Measurements from ENCODE around the gene TMCO2. TPM values are rescaled to one million over a fixed set of nuclear protein-coding genes. Genes with fewer than 3 reads are reported as not detected.

The TMCO2 gene
- total RNA-seq, 1 donor from 2014 or later: not detected

GRCh38 chr1:40257688-40258444 is 10.1 kb downstream of the TMCO2 start, which contains the start of gene ZMPSTE24:
ZMPSTE24 (plus strand) TSS chr1:40258236; CDS start chr1:40258272, 36 bp downstream.
- DNase-seq (ENCODE audit: low read depth in 2 of 2): peak; percentile 99

- peak in 1 of 2 donors; percentile 44 for DNase-seq (ENCODE audit: low read depth in 2 of 2)
These were observed 10.7 kb downstream of the TMCO2 start for GRCh38 chr1:40258445-40258769.

DNA sequence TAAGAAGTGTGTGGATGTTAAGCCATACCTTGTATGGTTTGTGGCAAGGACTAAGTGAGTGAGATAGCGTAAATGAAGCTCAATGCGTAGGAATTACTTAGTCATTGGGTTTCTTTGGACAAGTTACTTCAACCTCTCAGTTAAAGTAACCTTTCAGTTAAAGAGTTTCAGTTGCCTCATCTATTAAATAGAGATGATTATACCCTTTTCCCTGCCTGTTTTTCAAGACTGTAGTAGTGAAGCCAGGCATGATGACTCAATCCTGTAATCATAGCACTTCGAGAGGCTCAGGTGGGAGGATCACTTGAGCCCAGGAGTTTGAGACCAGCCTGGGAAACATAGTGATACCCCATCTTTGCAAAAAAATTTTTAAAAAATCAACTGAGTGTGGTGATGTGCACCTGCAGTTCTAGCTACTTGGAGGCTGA is 16.6 kb downstream of the TMCO2 start:
- no peak for DNase-seq (ENCODE audit: low read depth in 2 of 2)

- no peak for DNase-seq (ENCODE audit: low read depth in 2 of 2)
These were observed 17.6 kb downstream of the TMCO2 start for GRCh38 chr1:40265298-40265697.

DNA sequence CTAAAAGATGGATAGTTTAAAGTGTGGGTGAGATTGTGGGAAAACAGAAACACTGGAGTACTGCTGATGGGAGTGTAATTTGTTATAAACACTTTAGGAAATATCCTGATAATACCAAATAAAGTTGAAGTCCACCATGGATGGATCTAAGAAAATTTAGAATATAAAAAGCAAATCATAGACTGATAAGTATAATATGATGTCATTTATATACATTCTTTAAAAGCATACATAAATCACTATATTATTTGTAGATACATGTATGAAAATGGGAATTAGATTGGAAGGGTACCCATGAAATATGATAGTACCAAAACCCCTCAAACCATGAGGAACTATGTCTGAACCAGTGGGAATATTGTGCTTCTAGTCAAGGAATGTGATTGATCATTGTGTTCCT is 18.2 kb downstream of the TMCO2 start:
- no peak for DNase-seq (ENCODE audit: low read depth in 2 of 2)

DNA sequence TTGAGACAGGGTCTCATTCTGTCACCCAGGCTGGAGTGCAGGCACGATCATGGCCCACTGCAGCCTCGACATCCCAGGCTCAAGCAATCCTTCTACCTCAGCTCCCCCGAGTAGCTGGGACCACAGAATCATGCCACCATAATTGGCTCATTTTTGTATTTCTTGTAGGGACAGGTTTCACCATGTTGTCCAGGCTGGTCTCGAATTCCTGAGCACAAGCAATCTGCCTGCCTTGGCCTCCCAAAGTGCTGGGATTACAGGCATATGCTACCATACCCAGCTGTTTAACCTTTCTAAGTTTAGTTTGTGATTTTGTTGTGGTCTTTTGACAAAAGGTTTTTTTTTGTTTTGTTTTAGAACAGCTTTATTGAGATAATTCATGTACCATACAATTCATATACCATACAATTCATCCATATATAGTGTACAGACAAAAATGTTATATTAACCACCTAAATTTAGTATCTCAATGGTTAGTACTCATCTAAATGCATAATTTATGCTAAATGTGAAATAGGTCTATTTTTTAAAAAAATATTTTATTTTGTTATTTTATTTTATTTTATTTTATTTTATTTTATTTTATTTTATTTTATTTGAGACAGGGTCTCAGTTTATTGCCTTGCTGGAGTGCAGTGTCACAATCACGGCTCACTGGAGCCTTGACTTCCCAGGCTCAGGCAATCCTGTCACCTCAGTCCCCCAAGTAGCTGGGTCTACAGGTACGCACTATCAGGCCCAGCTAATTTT is 19.2 kb downstream of the TMCO2 start:
- no peak for DNase-seq (ENCODE audit: low read depth in 2 of 2)

GRCh38 chr1:40267767-40268187 is 20.0 kb downstream of the TMCO2 start:
- DNase-seq (ENCODE audit: low read depth in 2 of 2): peak; percentile 56 to 57

GRCh38 chr1:40268211-40268610 is 20.5 kb downstream of the TMCO2 start:
- DNase-seq (ENCODE audit: low read depth in 2 of 2): no peak

- DNase-seq (ENCODE audit: low read depth in 2 of 2): no peak
These were observed 22.6 kb downstream of the TMCO2 start for GRCh38 chr1:40270152-40270834.

GRCh38 chr1:40272653-40273213 is 25.0 kb downstream of the TMCO2 start:
- no peak for DNase-seq (ENCODE audit: low read depth in 2 of 2)

DNA sequence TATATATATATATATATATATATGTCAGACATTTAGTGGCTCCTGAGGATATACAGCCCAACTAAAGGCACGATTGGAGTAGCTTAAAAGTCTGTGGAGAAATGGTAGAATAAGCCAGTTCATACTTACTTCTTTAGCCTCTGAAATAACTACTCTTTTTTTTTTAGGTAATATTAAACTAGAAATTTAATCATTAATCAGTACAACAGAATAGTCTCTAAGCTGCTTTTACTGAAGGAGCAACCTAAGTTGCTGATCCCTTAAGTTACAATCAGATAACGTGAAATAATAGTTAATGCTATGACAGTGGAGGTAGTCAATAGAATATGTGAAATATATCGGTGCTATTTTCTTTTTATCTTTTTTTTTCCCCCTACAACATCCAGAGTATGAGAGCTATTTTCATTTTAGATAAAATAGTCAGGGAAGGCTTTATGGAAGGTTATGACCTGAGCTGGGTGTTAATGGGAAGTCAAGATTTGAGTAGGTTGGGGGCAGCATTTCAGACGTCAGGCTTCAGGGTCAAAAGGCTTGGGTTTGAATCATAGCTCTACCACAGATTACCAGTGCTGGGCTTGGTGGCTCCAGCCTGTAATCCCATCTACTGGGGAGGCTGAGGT is 25.9 kb downstream of the TMCO2 start:
- DNase-seq (ENCODE audit: low read depth in 2 of 2): no peak

DNA sequence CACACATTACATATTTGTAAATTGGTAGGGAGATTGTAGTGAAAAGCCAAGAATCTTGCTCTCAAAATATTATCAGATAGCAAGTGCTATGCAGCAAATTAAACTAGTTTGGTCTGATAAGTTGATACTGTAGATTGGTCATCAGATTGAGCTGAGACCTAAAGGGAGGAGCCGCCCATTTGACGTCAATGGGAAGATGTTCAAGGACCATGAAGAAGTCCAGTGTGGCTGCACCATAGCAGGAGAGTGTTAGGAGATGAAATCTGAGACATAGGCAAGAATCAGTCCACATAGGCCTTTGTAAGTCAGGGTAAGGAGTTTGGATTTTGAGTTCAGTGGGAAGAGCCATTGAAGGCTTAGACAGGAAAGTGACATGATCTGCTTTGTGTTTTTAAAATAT is 26.6 kb downstream of the TMCO2 start:
- DNase-seq (ENCODE audit: low read depth in 2 of 2): no peak

DNA sequence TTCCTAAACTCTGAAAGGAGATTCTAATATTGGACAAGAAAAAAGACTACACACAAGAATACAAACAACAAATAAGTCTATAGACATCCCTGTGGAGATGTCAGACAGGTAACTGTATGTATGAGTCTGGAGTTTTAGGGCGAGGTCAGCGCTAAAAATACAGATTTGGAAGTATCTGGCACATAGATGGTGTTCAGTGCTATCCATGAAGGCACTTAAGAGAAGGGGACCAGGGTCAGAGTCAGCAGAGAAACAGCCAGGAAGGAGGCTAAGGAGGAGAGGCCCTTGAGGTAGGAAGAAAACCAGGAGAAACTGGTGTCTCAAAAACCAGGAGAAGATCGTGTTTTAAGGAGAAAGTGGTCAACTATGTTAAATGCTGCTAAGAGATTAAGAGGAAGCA is 28.4 kb downstream of the TMCO2 start:
- no peak for DNase-seq (ENCODE audit: low read depth in 2 of 2)

GRCh38 chr1:40281853-40282252 is 34.1 kb downstream of the TMCO2 start:
- DNase-seq (ENCODE audit: low read depth in 2 of 2): no peak

DNA sequence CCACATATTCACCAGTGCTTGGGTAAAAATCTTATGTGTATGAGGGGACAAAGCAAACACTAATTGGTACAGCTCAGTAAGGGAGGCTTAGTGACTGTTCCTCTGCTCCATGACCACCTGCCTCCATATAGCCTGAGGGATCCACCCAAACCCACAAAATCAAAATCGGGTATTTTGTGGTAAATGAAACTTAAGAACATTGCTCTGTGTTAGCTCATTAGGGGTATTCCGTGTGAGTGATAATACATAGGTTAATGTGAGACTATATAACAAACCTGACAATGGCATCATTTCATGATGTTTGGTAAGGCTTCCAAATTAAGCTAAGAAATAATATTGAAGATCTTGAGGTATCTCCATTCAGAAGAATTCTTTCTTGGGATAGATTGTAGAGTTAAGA is 43.6 kb downstream of the TMCO2 start:
- no peak for DNase-seq (ENCODE audit: low read depth in 2 of 2)

GRCh38 chr1:40299366-40300248 is 51.9 kb downstream of the TMCO2 start:
- no peak for DNase-seq (ENCODE audit: low read depth in 2 of 2)

- no peak for DNase-seq (ENCODE audit: low read depth in 2 of 2)
These were observed 52.5 kb downstream of the TMCO2 start for GRCh38 chr1:40300249-40300567.

DNA sequence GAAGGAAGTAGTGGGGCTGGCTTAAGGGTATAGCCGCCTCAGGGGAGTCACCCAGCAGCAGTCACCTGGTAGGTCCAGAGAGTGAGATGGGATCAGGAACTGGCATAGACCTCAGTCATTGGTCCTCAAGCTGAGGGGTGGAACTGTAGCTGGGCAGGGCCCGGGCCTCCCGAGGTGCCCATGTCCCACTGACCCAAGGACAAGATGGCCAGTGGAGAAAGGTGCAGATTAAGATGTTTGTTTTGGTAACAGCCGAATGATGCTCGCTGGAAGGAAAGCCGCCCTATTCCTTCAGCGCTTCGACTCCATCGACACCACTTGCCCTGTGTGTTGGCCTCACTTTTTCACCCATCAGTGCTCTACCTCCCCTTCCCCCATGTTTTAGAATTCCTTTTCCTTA is 52.9 kb downstream of the TMCO2 start:
- no peak for DNase-seq (ENCODE audit: low read depth in 2 of 2)

- no peak for DNase-seq (ENCODE audit: low read depth in 2 of 2)
These were observed 53.3 kb downstream of the TMCO2 start for GRCh38 chr1:40301066-40301465.

All from lung microvascular endothelial cell (primary cell).